RWPE1 (cell line): ENCODE data around the gene TTC3.

Experiments
- CTCF ChIA-PET: fragments of 350-600 bp; sonication (Branson Sonifier 250); formaldehyde crosslinking; extraction: SDS; loops from one replicate; lab custom pipeline; 2021; lab: Yijun Ruan, JAX
- POLR2A ChIA-PET: fragments of 400-600 bp; formaldehyde crosslinking; extraction: SDS; loops from one replicate; lab custom pipeline; 2020; ENCODE audit warnings: antibody characterized with exemption; ENCODE audit not compliant: low non-redundant PET; lab: Yijun Ruan, JAX
- DNase-seq: peaks from one replicate; pipeline ENCODE4 v3.0.0; 2012; ENCODE audit warnings: low spot score
- H3K27ac ChIP-seq: fragments of 450-650 bp; 2 replicates; pipeline ENCODE4 v1.5.1; 2017
- TF ChIP-seq, protein P1 (sequence below): fragments of 450-650 bp; conservative IDR thresholded peaks from 2 replicates; pipeline ENCODE4 v1.5.1; 2017; ENCODE audit warnings: low read depth, mild to moderate bottlenecking

The TTC3 gene

DNA sequence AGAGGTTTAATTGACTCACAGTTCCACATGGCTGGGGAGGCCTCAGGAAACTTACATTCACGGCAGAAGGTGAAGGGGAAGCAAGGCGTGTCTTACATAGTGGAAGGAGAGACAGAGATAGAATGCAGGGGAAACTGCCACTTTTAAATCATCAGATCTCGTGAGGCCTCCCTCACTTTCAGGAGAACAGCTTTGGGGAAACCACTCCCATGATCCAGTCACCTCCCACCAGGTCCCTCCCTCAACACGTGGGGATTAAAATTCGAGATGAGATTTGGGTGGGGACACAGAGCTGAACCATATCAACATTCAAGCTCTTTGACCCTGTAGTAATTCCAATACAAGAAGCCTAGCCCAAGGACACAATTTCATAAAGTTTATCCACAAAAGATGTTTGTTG is 13.9 kb upstream of the TTC3 start:
- no peak for DNase-seq
- POLR2A ChIA-PET, result no interaction called here
- TF ChIP-seq, protein P1, sequence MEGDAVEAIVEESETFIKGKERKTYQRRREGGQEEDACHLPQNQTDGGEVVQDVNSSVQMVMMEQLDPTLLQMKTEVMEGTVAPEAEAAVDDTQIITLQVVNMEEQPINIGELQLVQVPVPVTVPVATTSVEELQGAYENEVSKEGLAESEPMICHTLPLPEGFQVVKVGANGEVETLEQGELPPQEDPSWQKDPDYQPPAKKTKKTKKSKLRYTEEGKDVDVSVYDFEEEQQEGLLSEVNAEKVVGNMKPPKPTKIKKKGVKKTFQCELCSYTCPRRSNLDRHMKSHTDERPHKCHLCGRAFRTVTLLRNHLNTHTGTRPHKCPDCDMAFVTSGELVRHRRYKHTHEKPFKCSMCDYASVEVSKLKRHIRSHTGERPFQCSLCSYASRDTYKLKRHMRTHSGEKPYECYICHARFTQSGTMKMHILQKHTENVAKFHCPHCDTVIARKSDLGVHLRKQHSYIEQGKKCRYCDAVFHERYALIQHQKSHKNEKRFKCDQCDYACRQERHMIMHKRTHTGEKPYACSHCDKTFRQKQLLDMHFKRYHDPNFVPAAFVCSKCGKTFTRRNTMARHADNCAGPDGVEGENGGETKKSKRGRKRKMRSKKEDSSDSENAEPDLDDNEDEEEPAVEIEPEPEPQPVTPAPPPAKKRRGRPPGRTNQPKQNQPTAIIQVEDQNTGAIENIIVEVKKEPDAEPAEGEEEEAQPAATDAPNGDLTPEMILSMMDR, result no peak
- CTCF ChIA-PET, result no interaction called here
- H3K27ac ChIP-seq, result no peak overlapping the region

DNA sequence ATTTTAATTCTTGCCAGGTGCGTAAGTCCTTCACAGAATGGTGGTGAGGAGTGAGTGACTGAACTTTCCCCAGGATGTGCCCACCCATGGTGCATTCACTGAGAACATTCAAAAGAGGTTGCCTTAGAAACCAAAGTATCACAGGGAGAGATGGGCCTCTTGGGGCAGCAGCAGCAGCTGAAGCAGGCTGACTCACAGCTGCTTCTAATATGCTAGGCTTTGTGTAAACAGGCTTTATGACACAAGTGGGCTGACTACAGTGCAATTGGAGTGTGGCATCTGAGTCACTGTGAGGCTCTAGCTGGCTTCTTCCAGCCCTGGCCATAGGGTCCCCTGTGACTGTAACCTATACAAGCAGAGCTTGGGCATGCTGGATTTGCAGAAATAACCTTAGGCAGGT is 12.8 kb upstream of the TTC3 start:
- ChIA-PET POLR2A (interaction anchor here (0.7 kb wide), 1 partner anchor 11 kb away, joined by 3 read pairs; no protein-coding TSS in a partner anchor), CTCF (no interaction called here)
- peak; percentile 56 for DNase-seq
- TF ChIP-seq, protein P1, result no peak
- no peak overlapping the region for H3K27ac ChIP-seq

DNA sequence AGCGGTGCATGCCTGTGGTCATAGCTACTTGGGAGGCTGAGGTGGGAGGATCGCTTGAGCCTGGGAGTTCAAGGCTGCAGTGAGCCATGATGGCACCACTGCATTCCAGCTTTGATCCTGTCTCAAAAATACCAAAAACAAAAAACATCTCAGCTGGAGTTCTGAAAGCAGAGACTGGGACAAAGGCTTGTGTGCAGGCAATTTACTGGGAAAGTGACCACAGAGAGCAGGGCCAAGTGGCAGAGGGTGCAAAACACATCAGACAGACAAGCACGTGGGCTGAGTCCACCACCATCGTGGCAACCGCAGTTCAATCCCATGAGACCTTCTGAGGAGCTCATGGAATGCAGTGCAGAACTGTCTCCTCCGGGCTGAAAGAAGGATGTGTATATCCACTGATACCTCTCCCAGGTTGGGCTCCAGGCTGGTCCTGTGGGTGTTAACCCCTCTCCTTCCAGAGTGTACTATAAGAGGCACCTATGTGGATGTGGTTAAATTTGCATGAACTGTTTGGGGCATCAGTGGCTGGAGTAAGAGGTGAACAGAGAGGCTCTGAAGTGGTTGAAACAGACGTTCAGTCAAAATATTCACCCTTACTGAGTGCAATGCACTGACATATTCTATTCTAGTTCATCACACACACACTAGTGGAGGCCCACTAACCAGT is 11.0 kb upstream of the TTC3 start:
- DNase-seq, result no peak
- TF ChIP-seq, protein P1, result no peak
- ChIA-PET POLR2A (no interaction called here), CTCF (no interaction called here)
- no peak overlapping the region for H3K27ac ChIP-seq

DNA sequence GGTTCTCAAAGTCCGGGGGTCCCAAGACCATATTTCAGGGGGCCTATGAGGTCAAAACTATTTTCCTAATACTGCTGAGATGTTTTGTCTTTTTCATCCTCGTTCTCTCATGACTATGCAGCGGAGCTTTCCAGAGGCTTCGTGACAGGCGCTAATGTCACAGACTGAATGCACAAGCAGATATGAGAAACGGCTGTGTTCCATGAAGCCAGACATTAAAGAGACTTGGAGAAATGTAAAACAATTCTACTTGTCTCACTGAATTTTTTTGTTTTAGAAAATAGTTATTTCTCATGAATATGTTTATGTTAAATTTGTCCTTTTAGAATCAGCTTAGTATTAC is 10.5 kb upstream of the TTC3 start:
- POLR2A ChIA-PET, result no interaction called here
- DNase-seq, result no peak
- TF ChIP-seq, protein P1, result no peak
- CTCF ChIA-PET, result no interaction called here
- no peak overlapping the region for H3K27ac ChIP-seq

DNA sequence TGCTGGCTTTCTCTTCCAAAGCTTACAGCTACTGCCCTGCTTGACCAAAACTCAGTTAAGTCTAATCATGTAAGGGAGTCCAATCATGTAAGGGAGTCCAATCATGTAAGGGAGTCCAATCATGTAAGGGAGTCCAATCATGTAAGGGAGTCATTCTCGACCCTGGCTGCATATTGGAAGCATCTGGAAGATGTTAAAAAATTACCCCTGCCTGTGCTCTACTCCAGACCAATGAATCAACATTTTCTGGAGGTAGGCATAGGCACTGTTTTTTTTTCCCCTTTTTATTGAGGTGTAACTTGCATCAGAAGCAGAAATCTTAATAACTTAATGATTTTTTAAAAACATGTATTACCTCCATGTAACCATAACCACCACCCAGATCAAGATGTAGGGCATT is 9.6 kb upstream of the TTC3 start:
- H3K27ac ChIP-seq, result no peak overlapping the region
- POLR2A ChIA-PET, result no interaction called here
- DNase-seq, result no peak
- CTCF ChIA-PET, result no interaction called here
- TF ChIP-seq, protein P1, result no peak

DNA sequence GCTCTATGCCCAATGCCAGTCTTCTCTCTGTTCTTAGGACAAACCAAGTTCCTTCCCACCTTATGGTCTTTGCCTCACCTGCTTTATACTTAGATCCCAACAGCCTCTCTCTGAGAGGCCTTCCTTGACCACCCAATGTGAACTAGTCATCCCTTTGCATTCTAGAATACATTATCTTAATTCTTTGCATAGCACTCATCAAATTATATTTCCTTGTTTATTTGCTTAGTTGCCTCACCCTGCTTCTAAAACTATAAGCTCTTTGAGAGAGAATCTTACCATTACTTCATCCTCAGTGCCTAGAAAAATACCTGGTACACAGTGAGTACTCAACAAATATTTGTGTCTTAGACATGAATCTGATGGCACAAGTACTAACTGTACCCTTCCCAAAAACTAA is 8.2 kb upstream of the TTC3 start:
- ChIA-PET POLR2A (no interaction called here), CTCF (no interaction called here)
- TF ChIP-seq, protein P1, result no peak
- DNase-seq, result no peak
- H3K27ac ChIP-seq, result no peak overlapping the region
